Ishikawa (cell line): ENCODE measurements around the gene MLN.
A peak's percentile ranks its signal among the peaks of the same experiment; 100 is the strongest.

Source experiments
- CEBPB ChIP-seq: IDR thresholded peaks from 2 replicates; pipeline ENCODE4 v1.6.1; 2012
- CREB1 ChIP-seq: IDR thresholded peaks from 2 replicates; pipeline ENCODE4 v1.6.1; 2012; ENCODE audit warnings: low read depth
- EGR1 ChIP-seq: IDR thresholded peaks from 2 replicates; pipeline ENCODE4 v1.6.1; 2012
- EP300 ChIP-seq: IDR thresholded peaks from 2 replicates; pipeline ENCODE4 v1.6.1; 2012; ENCODE audit warnings: borderline replicate concordance
- FOXM1 ChIP-seq: IDR thresholded peaks from 2 replicates; pipeline ENCODE4 v1.6.1; 2012; ENCODE audit warnings: low read depth, borderline replicate concordance
- NFIC ChIP-seq: IDR thresholded peaks from 2 replicates; pipeline ENCODE4 v1.6.1; 2012
- RAD21 ChIP-seq: IDR thresholded peaks from 2 replicates; pipeline ENCODE4 v1.6.1; 2012; ENCODE audit warnings: low read depth
- TAF1 ChIP-seq: IDR thresholded peaks from 2 replicates; pipeline ENCODE4 v1.6.1; 2012; ENCODE audit warnings: low read depth, mild to moderate bottlenecking
- TCF12 ChIP-seq: IDR thresholded peaks from 2 replicates; pipeline ENCODE4 v1.6.1; 2012; ENCODE audit warnings: low read depth
- TEAD4 ChIP-seq: IDR thresholded peaks from 2 replicates; pipeline ENCODE4 v1.6.1; 2012
- YY1 ChIP-seq: IDR thresholded peaks from 2 replicates; pipeline ENCODE4 v1.6.1; 2012; ENCODE audit warnings: low read depth
- ZBTB7A ChIP-seq: IDR thresholded peaks from 2 replicates; pipeline ENCODE4 v1.6.1; 2012; ENCODE audit warnings: low read depth
- TF ChIP-seq, protein P1 (sequence below): IDR thresholded peaks from 2 replicates; pipeline ENCODE4 v1.6.1; 2012
- TF ChIP-seq, protein P2 (sequence below): IDR thresholded peaks from 2 replicates; pipeline ENCODE4 v1.6.1; 2012; ENCODE audit warnings: low read depth, mild to moderate bottlenecking
- TF ChIP-seq, protein P3 (sequence below): IDR thresholded peaks from 2 replicates; pipeline ENCODE4 v1.6.1; 2012

The MLN gene

DNA sequence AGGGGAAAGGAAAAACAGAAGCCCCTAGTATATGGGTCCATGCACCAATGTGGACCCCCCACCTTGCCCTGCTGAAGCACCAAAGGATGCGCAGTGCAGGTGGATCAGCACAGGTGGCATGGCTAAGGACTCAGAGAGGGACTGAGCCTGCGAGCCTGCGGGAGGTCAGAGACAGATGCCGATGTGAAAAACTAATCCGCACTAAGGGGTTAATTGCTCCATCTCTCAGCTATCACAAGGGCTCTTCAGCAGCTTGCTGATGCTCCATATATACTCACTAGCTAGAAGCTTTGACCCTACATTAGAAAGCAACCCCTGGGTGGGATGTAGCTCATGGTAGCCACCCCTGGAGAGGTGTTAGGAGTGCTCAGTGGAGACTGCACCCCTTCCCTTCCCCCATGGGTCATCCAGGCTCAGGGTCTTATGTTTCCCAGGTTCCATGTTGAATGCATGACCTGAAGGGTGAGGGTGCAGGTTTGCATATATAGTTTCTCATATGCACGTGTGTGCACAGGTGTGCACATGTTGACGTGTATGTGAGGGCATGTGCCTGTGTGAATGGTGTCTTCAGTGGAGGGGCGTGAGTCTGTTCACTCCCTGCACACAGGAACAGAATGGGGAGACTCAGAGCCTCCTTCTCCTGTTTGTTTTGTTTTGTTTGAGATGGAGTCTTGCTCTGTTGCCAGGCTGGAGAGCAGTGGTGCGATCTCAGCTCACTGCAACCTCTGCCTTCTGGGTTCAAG is 43.7 kb downstream of the MLN start:
- TF ChIP-seq CEBPB (no peak), NFIC (no peak), TAF1 (no peak)
- TF ChIP-seq, protein P1, sequence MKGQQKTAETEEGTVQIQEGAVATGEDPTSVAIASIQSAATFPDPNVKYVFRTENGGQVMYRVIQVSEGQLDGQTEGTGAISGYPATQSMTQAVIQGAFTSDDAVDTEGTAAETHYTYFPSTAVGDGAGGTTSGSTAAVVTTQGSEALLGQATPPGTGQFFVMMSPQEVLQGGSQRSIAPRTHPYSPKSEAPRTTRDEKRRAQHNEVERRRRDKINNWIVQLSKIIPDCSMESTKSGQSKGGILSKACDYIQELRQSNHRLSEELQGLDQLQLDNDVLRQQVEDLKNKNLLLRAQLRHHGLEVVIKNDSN = no peak

DNA sequence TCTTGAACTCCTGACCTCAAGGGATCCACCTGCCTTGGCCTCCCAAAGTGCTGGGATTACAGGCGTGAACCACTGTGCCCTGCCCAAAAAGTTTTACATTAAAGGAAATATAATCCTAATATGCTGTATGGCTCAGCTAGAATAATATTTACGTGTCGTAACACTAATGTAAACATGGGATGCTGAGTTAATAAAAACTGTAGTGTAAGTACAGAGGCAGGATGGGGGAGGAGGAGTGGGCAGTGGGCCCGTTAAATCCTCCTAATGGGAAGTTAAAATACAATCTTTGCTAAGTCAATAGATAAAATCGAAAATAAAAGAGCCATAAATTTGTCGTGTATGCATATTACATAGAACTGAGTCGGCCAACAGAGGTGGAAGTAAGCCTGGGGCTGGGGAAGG is 45.0 kb downstream of the MLN start:
- TF ChIP-seq NFIC = no peak
- no peak for TF ChIP-seq TAF1
- no peak for TF ChIP-seq YY1
- no peak for TF ChIP-seq EGR1
- TF ChIP-seq TEAD4 = no peak
- TF ChIP-seq, protein P2, sequence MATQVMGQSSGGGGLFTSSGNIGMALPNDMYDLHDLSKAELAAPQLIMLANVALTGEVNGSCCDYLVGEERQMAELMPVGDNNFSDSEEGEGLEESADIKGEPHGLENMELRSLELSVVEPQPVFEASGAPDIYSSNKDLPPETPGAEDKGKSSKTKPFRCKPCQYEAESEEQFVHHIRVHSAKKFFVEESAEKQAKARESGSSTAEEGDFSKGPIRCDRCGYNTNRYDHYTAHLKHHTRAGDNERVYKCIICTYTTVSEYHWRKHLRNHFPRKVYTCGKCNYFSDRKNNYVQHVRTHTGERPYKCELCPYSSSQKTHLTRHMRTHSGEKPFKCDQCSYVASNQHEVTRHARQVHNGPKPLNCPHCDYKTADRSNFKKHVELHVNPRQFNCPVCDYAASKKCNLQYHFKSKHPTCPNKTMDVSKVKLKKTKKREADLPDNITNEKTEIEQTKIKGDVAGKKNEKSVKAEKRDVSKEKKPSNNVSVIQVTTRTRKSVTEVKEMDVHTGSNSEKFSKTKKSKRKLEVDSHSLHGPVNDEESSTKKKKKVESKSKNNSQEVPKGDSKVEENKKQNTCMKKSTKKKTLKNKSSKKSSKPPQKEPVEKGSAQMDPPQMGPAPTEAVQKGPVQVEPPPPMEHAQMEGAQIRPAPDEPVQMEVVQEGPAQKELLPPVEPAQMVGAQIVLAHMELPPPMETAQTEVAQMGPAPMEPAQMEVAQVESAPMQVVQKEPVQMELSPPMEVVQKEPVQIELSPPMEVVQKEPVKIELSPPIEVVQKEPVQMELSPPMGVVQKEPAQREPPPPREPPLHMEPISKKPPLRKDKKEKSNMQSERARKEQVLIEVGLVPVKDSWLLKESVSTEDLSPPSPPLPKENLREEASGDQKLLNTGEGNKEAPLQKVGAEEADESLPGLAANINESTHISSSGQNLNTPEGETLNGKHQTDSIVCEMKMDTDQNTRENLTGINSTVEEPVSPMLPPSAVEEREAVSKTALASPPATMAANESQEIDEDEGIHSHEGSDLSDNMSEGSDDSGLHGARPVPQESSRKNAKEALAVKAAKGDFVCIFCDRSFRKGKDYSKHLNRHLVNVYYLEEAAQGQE = no peak
- no peak for TF ChIP-seq EP300
- no peak for TF ChIP-seq FOXM1
- TF ChIP-seq TCF12 = no peak
- no peak for TF ChIP-seq RAD21
- TF ChIP-seq CEBPB = no peak
- TF ChIP-seq, protein P1 = no peak
- no peak for TF ChIP-seq CREB1
- TF ChIP-seq, protein P3, sequence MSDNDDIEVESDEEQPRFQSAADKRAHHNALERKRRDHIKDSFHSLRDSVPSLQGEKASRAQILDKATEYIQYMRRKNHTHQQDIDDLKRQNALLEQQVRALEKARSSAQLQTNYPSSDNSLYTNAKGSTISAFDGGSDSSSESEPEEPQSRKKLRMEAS = no peak
- TF ChIP-seq ZBTB7A = no peak

DNA sequence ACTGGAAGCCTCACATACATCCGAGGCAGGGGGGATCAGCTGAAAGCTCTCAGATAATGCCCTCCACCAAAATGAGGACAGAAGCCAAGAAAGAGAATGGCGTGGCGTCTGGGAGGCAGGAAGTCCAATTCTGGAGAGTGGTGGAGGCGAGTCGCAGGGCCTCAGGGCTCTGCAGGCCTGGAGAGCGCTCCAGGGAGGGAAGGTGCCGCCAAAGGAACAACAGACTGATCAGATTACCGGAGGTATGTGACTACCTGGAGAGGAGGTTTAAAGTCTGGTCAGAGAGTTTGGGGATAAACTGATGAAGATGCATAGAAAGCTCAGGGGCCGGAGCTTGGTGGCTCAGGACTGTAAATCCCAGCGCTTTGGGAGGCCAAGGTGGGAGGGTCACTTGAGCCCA is 45.9 kb downstream of the MLN start:
- TF ChIP-seq, protein P1 = no peak
- TF ChIP-seq EP300 = peak; percentile 94
- no peak for TF ChIP-seq EGR1
- TF ChIP-seq CEBPB = no peak
- TF ChIP-seq, protein P2 = no peak
- TF ChIP-seq YY1 = no peak
- TF ChIP-seq TEAD4 = peak; percentile 81
- no peak; the same call in 1 of the 2 replicates for TF ChIP-seq FOXM1
- no peak for TF ChIP-seq ZBTB7A
- peak; percentile 92 for TF ChIP-seq TCF12
- TF ChIP-seq TAF1 = no peak
- TF ChIP-seq NFIC = peak; percentile 85
- TF ChIP-seq, protein P3 = peak; percentile 35; the same call in 1 of the 2 replicates
- TF ChIP-seq CREB1 = no peak
- TF ChIP-seq RAD21 = no peak

DNA sequence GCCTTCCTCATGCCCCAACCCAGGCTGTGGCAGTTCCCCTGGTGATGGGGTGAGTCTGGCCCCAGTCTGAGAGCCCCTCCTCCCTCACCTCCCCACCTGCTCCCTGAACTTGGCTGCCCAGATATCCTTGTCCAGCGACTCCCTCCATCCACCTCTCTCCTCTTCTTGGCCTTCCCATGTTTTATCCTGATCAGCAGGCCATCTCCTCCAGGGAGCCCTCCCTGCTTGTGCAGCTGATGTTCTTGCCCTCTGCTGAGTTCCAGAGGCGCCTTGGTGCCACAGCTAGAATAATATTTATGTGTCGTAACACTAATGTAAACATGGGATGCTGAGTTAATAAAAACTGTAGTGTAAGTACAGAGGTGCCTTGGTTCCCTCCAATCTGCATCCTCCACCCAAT is 46.7 kb downstream of the MLN start:
- no peak for TF ChIP-seq EGR1
- TF ChIP-seq, protein P2 = no peak
- TF ChIP-seq TEAD4 = no peak
- no peak for TF ChIP-seq TAF1
- TF ChIP-seq YY1 = no peak
- TF ChIP-seq, protein P3 = no peak
- no peak for TF ChIP-seq CREB1
- TF ChIP-seq, protein P1 = no peak
- no peak for TF ChIP-seq ZBTB7A
- TF ChIP-seq CEBPB = no peak
- TF ChIP-seq EP300 = no peak
- no peak for TF ChIP-seq RAD21
- no peak for TF ChIP-seq NFIC
- TF ChIP-seq TCF12 = no peak
- TF ChIP-seq FOXM1 = no peak
